Measurements from ENCODE around the gene GPBAR1. TPM values are rescaled to one million over a fixed set of nuclear protein-coding genes. Genes with fewer than 3 reads are reported as not detected.
"Not testable (repeated sequence)": the region's sequence is repeated elsewhere in the genome, so short reads cannot be mapped to it uniquely, and the experiment has no call there.

Gene GPBAR1
- polyA plus RNA-seq, 1 donor, result 3.9 TPM

DNA sequence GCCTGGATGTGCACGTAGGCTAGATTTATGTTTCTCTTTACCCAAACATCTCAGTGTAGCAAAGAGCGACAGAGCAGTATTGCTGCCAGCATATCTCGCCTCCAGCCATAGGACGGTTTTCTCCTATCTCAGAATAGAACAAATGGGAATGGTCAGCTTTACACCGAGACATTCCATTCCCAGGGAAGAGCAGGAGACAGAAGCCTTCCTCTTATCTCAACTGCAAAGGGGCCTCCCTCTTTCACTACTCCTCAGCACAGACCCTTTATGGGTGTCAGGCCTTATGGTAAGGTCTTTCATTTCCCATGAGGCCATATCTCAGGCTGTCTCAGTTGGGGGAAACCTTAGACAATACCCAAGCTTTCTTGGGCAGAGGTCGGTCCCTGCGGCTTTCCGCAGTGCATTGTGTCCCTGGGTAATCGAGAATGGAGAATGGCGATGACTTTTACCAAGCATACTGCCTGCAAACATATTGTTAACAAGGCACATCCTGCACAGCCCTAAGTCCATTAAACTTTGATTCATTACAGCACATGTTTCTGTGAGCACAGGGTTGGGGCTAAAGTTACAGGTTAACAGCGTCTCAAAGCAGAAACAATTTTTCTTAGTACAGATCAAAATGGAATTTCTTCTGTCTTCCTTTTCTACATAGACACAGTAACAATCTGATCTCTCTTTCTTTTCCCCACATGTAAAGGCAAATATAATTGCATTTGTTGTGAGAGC, 50.9 kb downstream of the GPBAR1 start:
- H3K9me3 ChIP-seq (ENCODE audit: control insufficient read depth, low read depth, low read length); H3K4me3 ChIP-seq (ENCODE audit: low read length); H3K27me3 ChIP-seq (ENCODE audit: control insufficient read depth, insufficient read depth, low read length); H3K36me3 ChIP-seq (ENCODE audit: control insufficient read depth, insufficient read depth, low read length): not testable (repeated sequence)
- H3K4me1 ChIP-seq (ENCODE audit: control insufficient read depth, insufficient read depth, low read length), result peaks cover 45% of the 10 kb centered on the region
- DNase-seq, result peak in 1 of 2 donors; percentile 88
- peak overlapping the region; percentile 97 for H3K27ac ChIP-seq (ENCODE audit: low read length)
- no CpG with 5 or more reads among the region's 11 CpGs for WGBS (ENCODE audit: insufficient coverage, low lambda C conversion rate)

GRCh38 chr2:218312267-218312756, 51.5 kb downstream of the GPBAR1 start:
- peak; percentile 52 to 87 for DNase-seq
- WGBS (ENCODE audit: insufficient coverage, low lambda C conversion rate), result no CpG with 5 or more reads among the region's 2 CpGs
- peak overlapping the region; percentile 97 for H3K27ac ChIP-seq (ENCODE audit: low read length)
- H3K27me3 ChIP-seq (ENCODE audit: control insufficient read depth, insufficient read depth, low read length), result no peaks in the 10 kb centered on the region
- H3K36me3 ChIP-seq (ENCODE audit: control insufficient read depth, insufficient read depth, low read length), result no peaks in the 10 kb centered on the region
- no peak overlapping the region for H3K4me3 ChIP-seq (ENCODE audit: low read length)
- H3K9me3 ChIP-seq (ENCODE audit: control insufficient read depth, low read depth, low read length), result no peaks in the 10 kb centered on the region
- peaks cover 48% of the 10 kb centered on the region for H3K4me1 ChIP-seq (ENCODE audit: control insufficient read depth, insufficient read depth, low read length)

DNA sequence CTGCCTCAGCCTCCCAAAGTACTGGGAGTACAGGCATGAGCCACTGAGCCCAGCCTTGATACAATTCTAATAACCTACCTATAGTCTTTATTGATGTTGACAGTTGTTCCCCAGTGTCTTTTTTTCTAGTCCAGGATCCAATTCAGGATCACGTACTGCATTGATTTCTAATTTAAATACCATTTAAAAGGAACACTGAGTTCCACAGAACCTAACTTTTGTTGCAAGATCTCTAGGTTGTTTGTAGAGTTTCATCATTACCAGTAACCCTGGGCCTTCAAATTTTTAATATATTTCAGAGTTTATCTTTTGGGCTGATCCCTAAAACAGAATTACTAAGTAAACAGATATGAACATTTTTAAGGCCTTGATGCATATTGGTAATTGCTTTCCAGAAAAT, 52.5 kb downstream of the GPBAR1 start:
- Histone ChIP-seq H3K27ac (ENCODE audit: low read length) (peak overlapping the region; percentile 97), H3K9me3 (ENCODE audit: control insufficient read depth, low read depth, low read length) (no peaks in the 10 kb centered on the region), H3K27me3 (ENCODE audit: control insufficient read depth, insufficient read depth, low read length) (no peaks in the 10 kb centered on the region), H3K36me3 (ENCODE audit: control insufficient read depth, insufficient read depth, low read length) (no peaks in the 10 kb centered on the region), H3K4me1 (ENCODE audit: control insufficient read depth, insufficient read depth, low read length) (peaks cover 53% of the 10 kb centered on the region), H3K4me3 (ENCODE audit: low read length) (no peak overlapping the region)
- no peak for DNase-seq
- no CpG with 5 or more reads among the region's 1 CpG for WGBS (ENCODE audit: insufficient coverage, low lambda C conversion rate)

Other genes starting within 250 kb of the GPBAR1 start
- gene RUFY4, start 191.8 kb upstream of the GPBAR1 start, polyA plus RNA-seq, result 0.69 TPM
- 0.12 TPM for gene CXCR2, start 135.0 kb upstream of the GPBAR1 start, polyA plus RNA-seq
- 0.01 TPM for gene CXCR1, start 94.1 kb upstream of the GPBAR1 start, polyA plus RNA-seq
- gene ARPC2, start 43.8 kb upstream of the GPBAR1 start, polyA plus RNA-seq, result 269 TPM
- gene AAMP, start 9.1 kb downstream of the GPBAR1 start, polyA plus RNA-seq, result 105 TPM
- gene PNKD, start 9.5 kb downstream of the GPBAR1 start, polyA plus RNA-seq, result 103 TPM
- gene TMBIM1, start 31.5 kb downstream of the GPBAR1 start, polyA plus RNA-seq, result 236 TPM
- gene CATIP, start 95.8 kb downstream of the GPBAR1 start, polyA plus RNA-seq, result 0.12 TPM
- gene SLC11A1, start 121.3 kb downstream of the GPBAR1 start, polyA plus RNA-seq, result 0.84 TPM
- 177 TPM for gene CTDSP1, start 138.9 kb downstream of the GPBAR1 start, polyA plus RNA-seq
- gene VIL1, start 158.1 kb downstream of the GPBAR1 start, polyA plus RNA-seq, result 498 TPM